NK-92 (cell line): ENCODE data around the gene REC114.
"Not testable (repeated sequence)": the region's sequence is repeated elsewhere in the genome, so short reads cannot be mapped to it uniquely, and the experiment has no call there.

Source experiments
- DNase-seq: peaks from one replicate; lab custom pipeline; 2025; ENCODE audit not compliant: unreplicated experiment; lab: John Stamatoyannopoulos, UW

REC114 gene

GRCh38 chr15:73442968-73443367 is at the start of gene REC114:
Gene REC114, plus strand, starts transcription at chr15:73443164. Its CDS starts 22 bp downstream, at chr15:73443186.
- DNase-seq: no peak

GRCh38 chr15:73393336-73393735 is 49.6 kb upstream of the REC114 start:
- no peak for DNase-seq

GRCh38 chr15:73394782-73395181 is 48.2 kb upstream of the REC114 start:
- no peak for DNase-seq

- no peak for DNase-seq
Observed at GRCh38 chr15:73395671-73396070, 47.3 kb upstream of the REC114 start.

GRCh38 chr15:73397461-73397860 is 45.5 kb upstream of the REC114 start:
- DNase-seq: no peak

GRCh38 chr15:73398861-73399260 is 44.1 kb upstream of the REC114 start:
- no peak for DNase-seq

- not testable (repeated sequence) for DNase-seq
Observed at GRCh38 chr15:73400222-73400621, 42.7 kb upstream of the REC114 start.

GRCh38 chr15:73403171-73403570 is 39.8 kb upstream of the REC114 start:
- DNase-seq: no peak

- no peak for DNase-seq
Observed at GRCh38 chr15:73414876-73415275, 28.1 kb upstream of the REC114 start.

- no peak for DNase-seq
Observed at GRCh38 chr15:73424506-73424905, 18.5 kb upstream of the REC114 start.

GRCh38 chr15:73425510-73425909 is 17.5 kb upstream of the REC114 start:
- no peak for DNase-seq

GRCh38 chr15:73426323-73426994 is 16.5 kb upstream of the REC114 start:
- no peak for DNase-seq

- DNase-seq: not testable (repeated sequence)
Observed at GRCh38 chr15:73431329-73431728, 11.6 kb upstream of the REC114 start.

- DNase-seq: no peak
Observed at GRCh38 chr15:73433873-73434272, 9.1 kb upstream of the REC114 start.

- no peak for DNase-seq
Observed at GRCh38 chr15:73436613-73437012, 6.4 kb upstream of the REC114 start.

GRCh38 chr15:73437543-73438109 is 5.3 kb upstream of the REC114 start:
- DNase-seq: no peak

- DNase-seq: no peak
Observed at GRCh38 chr15:73438651-73439050, 4.3 kb upstream of the REC114 start.

- no peak for DNase-seq
Observed at GRCh38 chr15:73440571-73440970, 2.4 kb upstream of the REC114 start.

GRCh38 chr15:73442421-73442820 is 543 bp upstream of the REC114 start:
- DNase-seq: no peak

- DNase-seq: not testable (repeated sequence)
Observed at GRCh38 chr15:73447471-73447870, 4.5 kb downstream of the REC114 start.

- not testable (repeated sequence) for DNase-seq
Observed at GRCh38 chr15:73448158-73448758, 5.3 kb downstream of the REC114 start.

GRCh38 chr15:73449980-73450379 is 7.0 kb downstream of the REC114 start:
- not testable (repeated sequence) for DNase-seq
